ACC112 (cell line): ENCODE data around the gene ZFP62.

ENCODE experiments used
- H2AFZ ChIP-seq: fragments of 200-600 bp; sonication (generic); one replicate; pipeline ENCODE4 v1.6.0; 2017; ENCODE audit warnings: antibody characterized with exemption, low read length; ENCODE audit not compliant: unreplicated experiment
- H3K27ac ChIP-seq: fragments of 200-600 bp; sonication (generic); 2 replicates; pipeline ENCODE4 v1.5.1; 2014; ENCODE audit warnings: low read depth, mild to moderate bottlenecking, antibody characterized with exemption, low read length, moderate library complexity
- H3K27me3 ChIP-seq: fragments of 200-600 bp; sonication (generic); 2 replicates; pipeline ENCODE4 v1.6.1; 2014; ENCODE audit warnings: mild to moderate bottlenecking, antibody characterized with exemption, low read length, moderate library complexity, mixed read lengths; ENCODE audit not compliant: insufficient read depth
- H3K36me3 ChIP-seq: fragments of 200-600 bp; sonication (generic); 2 replicates; pipeline ENCODE4 v1.6.1; 2016; ENCODE audit warnings: mild to moderate bottlenecking, antibody characterized with exemption, low read length, moderate library complexity, mixed read lengths; ENCODE audit not compliant: insufficient read depth
- H3K4me1 ChIP-seq: fragments of 200-600 bp; sonication (generic); one replicate; pipeline ENCODE4 v1.6.1; 2016; ENCODE audit warnings: low read length, mixed read lengths; ENCODE audit not compliant: insufficient read depth, unreplicated experiment, control insufficient read depth
- H3K4me3 ChIP-seq: fragments of 200-600 bp; sonication (generic); 2 replicates; pipeline ENCODE4 v1.5.1; 2014; ENCODE audit warnings: mild to moderate bottlenecking, low read depth, low read length
- H3K79me2 ChIP-seq: fragments of 200-600 bp; sonication (generic); one replicate; pipeline ENCODE4 v1.6.0; 2016; ENCODE audit warnings: low read length; ENCODE audit not compliant: control insufficient read depth, unreplicated experiment, insufficient read depth

Gene ZFP62

DNA sequence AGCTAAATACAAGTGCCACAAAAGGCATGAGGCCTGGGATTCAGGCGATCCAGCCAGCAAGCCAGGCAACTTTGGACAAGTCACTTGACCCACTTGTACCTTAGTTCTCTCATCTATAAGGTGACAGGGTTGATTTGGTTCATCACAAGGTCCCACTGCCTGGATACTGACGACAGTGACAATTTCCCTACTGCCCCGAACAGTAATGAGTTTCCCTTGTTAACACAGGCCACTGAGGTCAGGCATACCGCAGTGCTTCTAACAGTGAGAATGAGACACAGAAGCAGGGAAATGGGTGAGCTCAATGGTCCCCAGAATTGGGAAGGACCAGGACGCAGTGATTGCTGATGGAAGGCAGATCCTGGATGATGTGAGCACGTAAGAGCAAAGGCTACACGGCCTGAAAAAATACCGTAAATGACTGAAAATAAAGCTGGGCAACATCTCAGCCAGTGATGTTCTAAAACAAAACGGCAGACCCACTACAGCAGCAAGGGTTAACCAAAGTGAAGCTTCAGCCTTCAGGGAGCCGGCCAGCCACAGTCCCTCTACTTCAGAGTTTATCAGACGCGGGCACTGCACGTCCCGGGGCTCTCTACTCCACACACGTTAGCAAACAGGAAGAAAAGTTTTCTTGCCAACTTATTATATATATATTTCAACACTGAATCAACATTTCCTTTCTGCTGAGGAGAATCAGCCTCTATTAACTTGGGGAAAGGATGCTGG lies 59.3 kb downstream of the ZFP62 start:
- H3K27me3 ChIP-seq = no peaks in the 10 kb centered on the region
- peak overlapping the region; percentile 9 for H2AFZ ChIP-seq
- peaks cover 67% of the 10 kb centered on the region for H3K79me2 ChIP-seq
- H3K4me1 ChIP-seq = peaks cover 65% of the 10 kb centered on the region
- H3K36me3 ChIP-seq = no peaks in the 10 kb centered on the region
- H3K4me3 ChIP-seq = peak overlapping the region; percentile 97
- H3K27ac ChIP-seq = peak overlapping the region; percentile 96

DNA sequence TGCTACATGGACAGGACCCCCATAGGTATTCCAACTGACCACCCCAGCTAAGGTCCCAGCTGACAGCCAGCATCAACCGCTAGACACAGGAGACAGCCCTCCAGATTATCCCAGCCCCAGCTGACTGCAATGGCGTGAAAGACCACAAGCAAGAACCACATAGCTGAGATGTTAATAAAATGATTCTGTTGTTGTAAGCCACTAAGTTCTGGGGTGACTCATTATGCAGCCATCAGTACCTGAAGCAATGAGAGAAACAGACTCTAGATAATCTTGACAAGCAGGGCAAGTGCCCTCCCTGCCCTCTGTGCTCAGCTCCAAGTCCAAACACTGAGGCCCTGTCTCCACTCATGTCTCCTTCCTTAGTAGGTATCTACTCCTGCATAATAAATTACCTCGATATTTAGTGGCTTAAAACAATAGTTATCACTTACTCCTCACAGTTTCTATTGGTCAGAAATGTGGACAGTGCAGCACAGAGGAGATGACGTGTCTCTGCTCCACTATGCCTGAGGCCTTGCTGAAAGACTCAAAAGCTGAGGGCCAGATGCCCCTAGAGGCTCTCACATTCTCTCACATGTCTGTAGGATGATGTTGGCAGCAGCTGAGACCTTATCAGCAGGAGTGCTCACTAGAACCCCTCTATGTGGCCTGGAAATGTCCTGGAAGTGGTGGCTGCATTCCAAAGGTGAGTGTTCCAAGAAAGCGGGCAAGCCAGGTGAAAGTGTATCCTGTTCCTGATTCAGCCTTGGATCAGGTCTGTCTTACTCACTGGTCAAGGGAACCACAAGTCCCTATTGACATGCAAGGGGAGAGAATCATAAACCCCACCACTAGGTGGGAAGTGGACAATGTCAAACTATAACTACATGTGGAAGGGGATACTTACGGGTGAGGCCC lies 60.9 kb downstream of the ZFP62 start:
- H3K27me3 ChIP-seq = no peaks in the 10 kb centered on the region
- H3K79me2 ChIP-seq = peaks cover 77% of the 10 kb centered on the region
- no peak overlapping the region for H2AFZ ChIP-seq
- peaks cover 65% of the 10 kb centered on the region for H3K4me1 ChIP-seq
- H3K36me3 ChIP-seq = peaks cover 5% of the 10 kb centered on the region
- H3K27ac ChIP-seq = peak overlapping the region; percentile 96
- peak overlapping the region; percentile 97 for H3K4me3 ChIP-seq

DNA sequence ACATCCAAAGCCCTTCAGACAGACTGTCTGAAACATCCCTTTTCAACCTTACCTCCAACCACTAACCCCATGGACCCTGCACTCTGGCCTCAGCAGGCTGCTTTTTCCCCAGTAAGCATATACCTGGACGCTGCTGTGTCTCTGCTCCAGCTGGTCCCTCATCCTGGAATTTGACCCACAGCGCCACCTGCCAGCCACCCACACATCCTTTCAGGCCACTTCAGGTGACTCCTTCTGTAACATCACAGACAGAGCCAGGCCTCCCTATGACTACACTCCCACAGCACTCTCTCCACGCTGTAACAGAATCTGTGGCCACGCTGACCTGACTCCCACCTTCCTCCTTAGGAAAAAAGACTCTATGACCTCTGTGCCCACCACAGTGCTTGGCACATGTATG lies 61.9 kb downstream of the ZFP62 start:
- Histone ChIP-seq H3K36me3 (peaks cover 8% of the 10 kb centered on the region), H3K27me3 (no peaks in the 10 kb centered on the region), H3K4me1 (peaks cover 71% of the 10 kb centered on the region), H2AFZ (no peak overlapping the region), H3K79me2 (peaks cover 82% of the 10 kb centered on the region), H3K4me3 (peak overlapping the region; percentile 24; the same call in 1 of the 2 replicates), H3K27ac (peak overlapping the region; percentile 96)

DNA sequence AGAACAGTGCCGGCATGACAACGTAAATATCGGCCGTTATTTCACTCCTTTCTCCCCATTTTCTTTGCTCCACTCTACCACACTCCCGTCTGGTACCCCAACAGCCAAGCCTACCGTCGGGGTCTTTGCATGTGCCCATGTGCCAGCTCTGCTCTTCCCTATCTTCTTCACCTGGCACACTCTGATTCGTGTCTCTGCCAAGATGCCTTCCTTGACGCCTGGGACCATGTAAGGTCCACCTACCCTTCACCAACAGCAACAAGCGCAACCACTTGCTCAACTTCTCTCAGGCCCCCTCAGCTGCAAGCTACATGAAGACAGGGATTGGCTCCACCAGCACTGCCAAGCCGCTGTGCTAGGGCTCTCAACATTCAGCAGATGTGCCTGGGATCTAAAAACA lies 62.9 kb downstream of the ZFP62 start:
- Histone ChIP-seq H3K4me3 (no peak overlapping the region), H3K4me1 (peaks cover 66% of the 10 kb centered on the region), H2AFZ (no peak overlapping the region), H3K27me3 (no peaks in the 10 kb centered on the region), H3K79me2 (peaks cover 86% of the 10 kb centered on the region), H3K36me3 (peaks cover 8% of the 10 kb centered on the region), H3K27ac (no peak overlapping the region)
